ENCODE data around the gene PKIB. TPM values are rescaled to one million over a fixed set of nuclear protein-coding genes. Genes with fewer than 3 reads are reported as not detected.
A peak's percentile ranks its signal among the peaks of the same experiment; 100 is the strongest.

Gene PKIB, protein sequence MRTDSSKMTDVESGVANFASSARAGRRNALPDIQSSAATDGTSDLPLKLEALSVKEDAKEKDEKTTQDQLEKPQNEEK
- total RNA-seq = 10.6 and 15.3 TPM in 2 replicates

GRCh38 chr6:122609881-122610689 lies at the start of gene PKIB:
PKIB (plus strand) TSS chr6:122610405; CDS start chr6:122717795, 107,390 bp downstream.
- peak; percentile 42 for DNase-seq (ENCODE audit: low read depth)
- H3K4me3 ChIP-seq (ENCODE audit: low read depth, low read length) = peak within 1 kb of the TSS; percentile 92
- no peaks in the 10 kb centered on the region for H3K27me3 ChIP-seq (ENCODE audit: control insufficient read depth, insufficient read depth, low read length)
- H3K36me3 ChIP-seq (ENCODE audit: control insufficient read depth, insufficient read depth, low read length) = no peaks in the 10 kb centered on the region
- peak; percentile 39 for TF ChIP-seq CTCF (IDR thresholded peaks at IDR 0.05; ENCODE audit: insufficient read depth, low read length, poor library complexity, severe bottlenecking)

DNA sequence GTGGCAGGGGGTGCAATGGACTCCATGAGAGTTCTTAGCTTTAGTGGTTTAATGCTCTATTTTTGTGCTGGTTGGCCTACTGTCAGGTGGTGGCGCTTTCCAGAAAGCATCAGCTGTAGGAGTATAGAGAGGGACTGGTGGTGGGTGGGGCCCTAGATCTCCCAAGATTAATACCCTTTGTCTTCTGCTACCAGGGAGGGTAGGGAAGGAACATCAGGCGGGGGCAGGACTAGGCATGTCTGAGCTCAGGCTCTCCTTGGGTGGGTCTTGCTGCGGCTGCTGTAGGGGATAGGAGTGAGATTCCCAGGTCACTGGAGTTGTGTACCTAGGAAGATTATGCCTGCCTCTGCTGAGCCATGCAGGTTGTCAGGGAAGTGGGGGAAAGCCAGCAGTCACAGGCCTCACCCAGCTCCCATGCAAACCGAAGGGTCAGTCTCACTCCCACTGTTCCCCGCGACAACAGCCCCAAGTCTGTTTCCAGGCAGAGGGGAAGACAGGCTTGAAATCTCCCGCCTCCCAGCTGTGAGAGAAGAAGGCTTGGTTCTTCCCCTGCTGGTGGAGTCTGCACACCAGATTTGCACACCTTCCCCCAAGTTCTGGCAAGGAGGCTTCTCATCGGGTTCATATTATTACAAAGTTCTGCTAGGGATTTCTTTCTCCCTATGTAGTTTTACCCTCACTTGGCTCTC lies 46.7 kb upstream of the PKIB start:
- H3K36me3 ChIP-seq (ENCODE audit: control insufficient read depth, insufficient read depth, low read length) = no peaks in the 10 kb centered on the region
- no peak for TF ChIP-seq CTCF (IDR thresholded peaks at IDR 0.05; ENCODE audit: insufficient read depth, low read length, poor library complexity, severe bottlenecking)
- no peak for DNase-seq (ENCODE audit: low read depth)
- no peaks in the 10 kb centered on the region for H3K27me3 ChIP-seq (ENCODE audit: control insufficient read depth, insufficient read depth, low read length)
- H3K4me3 ChIP-seq (ENCODE audit: low read depth, low read length) = no peak overlapping the region

DNA sequence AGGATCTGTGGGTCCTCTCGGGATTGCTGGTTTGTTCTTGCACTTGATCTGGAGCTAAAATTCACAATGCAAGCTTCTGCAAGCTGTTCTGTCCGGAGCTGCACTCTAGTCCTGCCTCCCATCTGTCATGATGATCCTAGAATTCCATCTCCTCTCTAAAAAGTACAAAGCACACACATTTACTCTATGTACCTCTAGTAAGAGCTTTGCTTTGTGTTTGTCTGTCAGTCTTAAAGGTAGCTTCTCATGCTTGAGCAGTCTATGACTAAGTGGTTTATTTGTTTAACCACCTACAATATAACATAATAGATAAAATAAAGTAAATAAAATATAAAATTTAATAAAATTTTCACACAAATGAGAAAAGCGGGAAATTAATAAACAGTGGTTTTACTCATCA lies 46.0 kb upstream of the PKIB start:
- no peak for DNase-seq (ENCODE audit: low read depth)
- no peaks in the 10 kb centered on the region for H3K36me3 ChIP-seq (ENCODE audit: control insufficient read depth, insufficient read depth, low read length)
- H3K27me3 ChIP-seq (ENCODE audit: control insufficient read depth, insufficient read depth, low read length) = no peaks in the 10 kb centered on the region
- TF ChIP-seq CTCF (IDR thresholded peaks at IDR 0.05; ENCODE audit: insufficient read depth, low read length, poor library complexity, severe bottlenecking) = no peak
- H3K4me3 ChIP-seq (ENCODE audit: low read depth, low read length) = no peak overlapping the region

- Histone ChIP-seq H3K4me3 (ENCODE audit: low read depth, low read length) (no peak overlapping the region), H3K36me3 (ENCODE audit: control insufficient read depth, insufficient read depth, low read length) (no peaks in the 10 kb centered on the region), H3K27me3 (ENCODE audit: control insufficient read depth, insufficient read depth, low read length) (no peaks in the 10 kb centered on the region)
- no peak for DNase-seq (ENCODE audit: low read depth)
- TF ChIP-seq CTCF (IDR thresholded peaks at IDR 0.05; ENCODE audit: insufficient read depth, low read length, poor library complexity, severe bottlenecking) = no peak
These were observed 44.5 kb upstream of the PKIB start for GRCh38 chr6:122565708-122566107.

DNA sequence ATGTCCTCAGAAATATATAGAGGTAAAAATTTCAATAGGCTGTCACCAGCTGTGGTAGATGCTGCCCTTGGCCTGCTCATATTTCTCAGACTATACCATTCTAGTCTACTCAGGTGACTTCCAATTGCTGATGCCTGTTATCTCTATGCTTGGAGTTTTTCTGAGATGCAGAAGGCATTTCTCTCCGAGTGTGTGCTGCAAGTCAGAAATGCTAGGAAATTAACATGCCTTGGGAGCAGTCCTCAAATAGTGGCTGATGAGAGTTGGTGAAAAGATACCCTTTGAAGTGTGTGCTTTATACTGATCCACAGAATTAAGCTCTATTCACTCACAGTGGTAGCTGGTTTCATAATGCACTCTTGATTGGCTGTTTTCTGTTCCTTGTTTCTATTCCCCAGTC lies 43.2 kb upstream of the PKIB start:
- no peaks in the 10 kb centered on the region for H3K27me3 ChIP-seq (ENCODE audit: control insufficient read depth, insufficient read depth, low read length)
- TF ChIP-seq CTCF (IDR thresholded peaks at IDR 0.05; ENCODE audit: insufficient read depth, low read length, poor library complexity, severe bottlenecking) = no peak
- H3K36me3 ChIP-seq (ENCODE audit: control insufficient read depth, insufficient read depth, low read length) = no peaks in the 10 kb centered on the region
- no peak overlapping the region for H3K4me3 ChIP-seq (ENCODE audit: low read depth, low read length)
- no peak for DNase-seq (ENCODE audit: low read depth)

Data from kidney epithelial cell (primary cell).